DND-41 (cell line): ENCODE results near the gene ATG5.

Experiments
- CTCF ChIP-seq: IDR thresholded peaks from 2 replicates; pipeline ENCODE4 v1.5.1; 2012; ENCODE audit warnings: borderline replicate concordance, low read length, moderate library complexity, mild to moderate bottlenecking; ENCODE audit not compliant: poor library complexity, severe bottlenecking; ENCODE audit errors: extremely low read depth
- EZH2 ChIP-seq: IDR thresholded peaks from 3 replicates; pipeline ENCODE4 v1.6.1; 2012; ENCODE audit warnings: borderline replicate concordance, low read depth, mild to moderate bottlenecking, moderate library complexity, low read length, inconsistent platforms; ENCODE audit not compliant: severe bottlenecking

DNA sequence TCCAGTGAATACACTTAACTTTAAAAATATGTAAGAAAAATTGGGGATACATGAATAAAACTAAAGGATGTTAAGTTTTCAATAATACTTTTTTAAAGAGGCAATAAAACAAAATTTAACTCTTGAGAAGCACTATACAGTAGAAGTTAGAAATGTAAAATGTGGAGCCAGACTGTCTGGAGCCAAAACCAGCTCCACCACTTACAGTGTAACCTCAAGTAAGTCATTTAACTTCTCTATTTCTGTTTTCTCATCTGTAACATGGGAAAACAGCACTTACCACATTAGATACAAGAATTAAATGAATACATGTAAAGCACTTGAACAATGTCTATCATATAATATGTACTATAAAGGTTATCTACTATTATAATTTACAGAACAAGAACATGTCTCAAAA is 6.7 kb downstream of the ATG5 start:
- TF ChIP-seq CTCF: no peak
- no peak for TF ChIP-seq EZH2
